Muscle layer of colon (tissue), 2 donors: ENCODE results near the gene ZBTB47.

Experiments used
- H3K27ac ChIP-seq: one replicate; pipeline ENCODE4 v1.7.0; 2013; ENCODE audit warnings: low read depth, mild to moderate bottlenecking, low read length, moderate library complexity
- H3K27me3 ChIP-seq, 2 donors: one replicate each; pipeline ENCODE4 v1.7.0; 2013; ENCODE audit warnings: low read length in 2 of 2, mild to moderate bottlenecking in 2 of 2; ENCODE audit not compliant: insufficient read depth in 2 of 2, control insufficient read depth in 1 of 2
- H3K36me3 ChIP-seq: one replicate; pipeline ENCODE4 v1.7.0; 2013; ENCODE audit warnings: mild to moderate bottlenecking, low read length; ENCODE audit not compliant: insufficient read depth
- H3K4me1 ChIP-seq: one replicate; pipeline ENCODE4 v1.7.0; 2013; ENCODE audit warnings: mild to moderate bottlenecking, low read length; ENCODE audit not compliant: insufficient read depth
- H3K4me3 ChIP-seq, 2 donors: one replicate each; pipeline ENCODE4 v1.7.0; 2013; ENCODE audit warnings: low read length in 2 of 2, low read depth in 1 of 2, mild to moderate bottlenecking in 1 of 2, moderate library complexity in 1 of 2
- H3K9ac ChIP-seq: one replicate; pipeline ENCODE4 v1.7.0; 2013; ENCODE audit warnings: low read length
- H3K9me3 ChIP-seq: one replicate; pipeline ENCODE4 v1.7.0; 2013; ENCODE audit warnings: mild to moderate bottlenecking, low read length
- donor health status: abdominal sarcoma.
- donor health status: Adenocarcinoma of cecum.

The ZBTB47 gene

GRCh38 chr3:42705962-42706585, 52.6 kb downstream of the ZBTB47 start:
- no peaks in the 10 kb centered on the region for H3K9me3 ChIP-seq
- no peaks in the 10 kb centered on the region for H3K36me3 ChIP-seq
- no peak overlapping the region for H3K4me3 ChIP-seq
- no peaks in the 10 kb centered on the region for H3K27me3 ChIP-seq
- H3K9ac ChIP-seq = no peak overlapping the region
- no peaks in the 10 kb centered on the region for H3K4me1 ChIP-seq
- H3K27ac ChIP-seq = no peak overlapping the region

DNA sequence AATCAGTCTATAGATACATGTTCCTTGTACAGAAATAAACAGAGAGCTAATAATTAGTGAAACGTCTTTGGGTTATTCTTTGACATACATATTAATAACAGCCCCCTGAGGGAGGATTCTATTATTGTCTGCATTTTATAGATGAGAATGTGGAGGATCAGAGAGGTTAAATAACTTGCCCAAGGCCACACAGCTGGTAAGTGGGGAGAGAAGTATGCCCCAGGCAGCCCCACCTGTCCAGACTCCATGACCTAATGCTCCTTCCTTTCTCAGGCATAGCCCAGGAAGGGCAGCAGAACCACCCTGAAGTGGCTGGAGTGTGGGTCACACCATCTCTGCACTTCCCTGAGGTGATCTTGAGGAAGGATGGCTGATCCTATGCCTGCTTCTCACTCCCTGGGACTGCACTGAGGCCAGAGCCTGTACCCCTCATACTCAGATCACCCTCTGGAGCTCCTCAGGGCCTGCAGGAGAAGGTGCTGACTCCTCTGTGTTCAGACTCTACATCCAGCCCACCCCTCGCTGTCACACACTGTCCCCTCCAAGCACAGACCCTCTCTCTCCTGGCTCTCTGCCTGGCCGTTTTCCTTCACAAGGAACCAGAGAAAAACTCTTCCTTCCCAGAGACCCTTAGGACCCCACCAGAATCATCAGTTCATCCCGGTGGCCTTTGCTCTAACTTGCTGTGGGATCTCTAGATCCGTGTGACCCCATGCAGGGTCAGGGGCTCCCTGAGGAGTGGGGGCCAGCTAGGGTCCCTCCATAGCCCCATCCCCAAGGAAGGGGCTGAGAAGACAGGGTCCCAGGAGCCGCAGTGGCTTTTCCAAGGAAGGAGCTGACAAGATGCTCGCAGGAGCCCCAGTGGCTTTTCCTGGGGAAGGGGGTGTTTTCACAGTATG, 53.5 kb downstream of the ZBTB47 start:
- Histone ChIP-seq H3K9ac (no peak overlapping the region), H3K9me3 (no peaks in the 10 kb centered on the region), H3K4me3 (no peak overlapping the region), H3K36me3 (no peaks in the 10 kb centered on the region), H3K27me3 (no peaks in the 10 kb centered on the region), H3K4me1 (no peaks in the 10 kb centered on the region), H3K27ac (no peak overlapping the region)

GRCh38 chr3:42707620-42708355, 54.3 kb downstream of the ZBTB47 start:
- Histone ChIP-seq H3K9ac (no peak overlapping the region), H3K27ac (no peak overlapping the region), H3K4me3 (no peak overlapping the region), H3K36me3 (no peaks in the 10 kb centered on the region), H3K27me3 (no peaks in the 10 kb centered on the region), H3K9me3 (no peaks in the 10 kb centered on the region), H3K4me1 (no peaks in the 10 kb centered on the region)

GRCh38 chr3:42708611-42709151, 55.2 kb downstream of the ZBTB47 start:
- H3K4me3 ChIP-seq = no peak overlapping the region
- H3K36me3 ChIP-seq = no peaks in the 10 kb centered on the region
- no peaks in the 10 kb centered on the region for H3K4me1 ChIP-seq
- no peaks in the 10 kb centered on the region for H3K9me3 ChIP-seq
- H3K9ac ChIP-seq = no peak overlapping the region
- H3K27ac ChIP-seq = no peak overlapping the region
- H3K27me3 ChIP-seq = no peaks in the 10 kb centered on the region

DNA sequence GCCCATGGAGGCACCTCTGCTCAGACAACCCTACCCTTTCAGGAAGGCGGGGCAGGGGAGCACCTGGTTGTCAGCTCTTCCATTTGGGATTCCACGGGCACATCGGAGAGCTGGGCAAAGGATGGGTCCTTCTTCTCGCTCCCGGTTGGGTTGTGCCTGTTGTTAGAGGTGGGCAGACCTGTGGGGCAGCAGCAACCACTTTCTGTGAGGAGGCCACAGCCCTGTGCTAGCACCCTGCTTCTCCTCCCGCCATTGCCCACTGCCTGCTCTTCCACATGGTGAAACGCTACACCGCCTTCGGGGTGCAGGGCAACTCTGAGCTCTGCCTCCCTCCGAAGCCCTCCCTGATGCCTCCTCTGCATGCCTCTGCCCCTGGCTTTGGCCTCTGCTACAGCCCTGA, 56.1 kb downstream of the ZBTB47 start:
- H3K9ac ChIP-seq = no peak overlapping the region
- H3K4me3 ChIP-seq = no peak overlapping the region
- H3K36me3 ChIP-seq = no peaks in the 10 kb centered on the region
- H3K27ac ChIP-seq = no peak overlapping the region
- H3K27me3 ChIP-seq = no peaks in the 10 kb centered on the region
- no peaks in the 10 kb centered on the region for H3K4me1 ChIP-seq
- H3K9me3 ChIP-seq = no peaks in the 10 kb centered on the region

GRCh38 chr3:42710323-42711021, 57.0 kb downstream of the ZBTB47 start:
- no peak overlapping the region for H3K27ac ChIP-seq
- no peaks in the 10 kb centered on the region for H3K9me3 ChIP-seq
- H3K27me3 ChIP-seq = no peaks in the 10 kb centered on the region
- no peaks in the 10 kb centered on the region for H3K36me3 ChIP-seq
- H3K9ac ChIP-seq = no peak overlapping the region
- H3K4me3 ChIP-seq = no peak overlapping the region
- no peaks in the 10 kb centered on the region for H3K4me1 ChIP-seq

- no peaks in the 10 kb centered on the region for H3K36me3 ChIP-seq
- H3K9ac ChIP-seq = no peak overlapping the region
- H3K9me3 ChIP-seq = no peaks in the 10 kb centered on the region
- H3K27me3 ChIP-seq = no peaks in the 10 kb centered on the region
- no peak overlapping the region for H3K27ac ChIP-seq
- H3K4me1 ChIP-seq = no peaks in the 10 kb centered on the region
- no peak overlapping the region for H3K4me3 ChIP-seq
These were observed 58.2 kb downstream of the ZBTB47 start for GRCh38 chr3:42711491-42712343.

- no peaks in the 10 kb centered on the region for H3K36me3 ChIP-seq
- H3K27ac ChIP-seq = no peak overlapping the region
- H3K27me3 ChIP-seq = no peaks in the 10 kb centered on the region
- H3K4me3 ChIP-seq = no peak overlapping the region
- no peaks in the 10 kb centered on the region for H3K4me1 ChIP-seq
- no peaks in the 10 kb centered on the region for H3K9me3 ChIP-seq
- H3K9ac ChIP-seq = no peak overlapping the region
These were observed 58.8 kb downstream of the ZBTB47 start for GRCh38 chr3:42712344-42712648.

GRCh38 chr3:42712688-42713372, 59.3 kb downstream of the ZBTB47 start:
- Histone ChIP-seq H3K36me3 (no peaks in the 10 kb centered on the region), H3K9me3 (no peaks in the 10 kb centered on the region), H3K9ac (no peak overlapping the region), H3K27ac (no peak overlapping the region), H3K4me1 (no peaks in the 10 kb centered on the region), H3K27me3 (no peaks in the 10 kb centered on the region), H3K4me3 (no peak overlapping the region)

DNA sequence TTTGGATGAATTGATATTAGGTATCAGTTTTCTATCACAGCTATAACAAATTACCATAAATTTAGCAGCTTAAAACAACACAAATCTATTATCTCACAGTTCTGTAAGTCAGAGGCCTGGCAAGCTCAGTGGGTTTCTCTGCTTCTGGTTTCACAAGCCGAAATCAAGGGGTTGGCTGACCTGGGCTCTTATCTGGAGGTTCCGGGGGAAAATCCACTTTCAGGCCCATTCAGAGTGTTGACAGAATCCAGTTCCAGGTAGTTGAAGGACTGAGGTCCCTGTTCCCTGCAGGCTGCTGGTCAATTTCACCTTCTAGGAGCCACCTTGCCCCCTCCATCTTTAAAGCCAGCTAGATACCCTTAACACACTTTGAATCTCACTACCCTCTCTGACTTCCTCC, 60.2 kb downstream of the ZBTB47 start:
- no peak overlapping the region for H3K4me3 ChIP-seq
- H3K27ac ChIP-seq = no peak overlapping the region
- H3K4me1 ChIP-seq = no peaks in the 10 kb centered on the region
- H3K9ac ChIP-seq = no peak overlapping the region
- H3K27me3 ChIP-seq = no peaks in the 10 kb centered on the region
- no peaks in the 10 kb centered on the region for H3K36me3 ChIP-seq
- H3K9me3 ChIP-seq = no peaks in the 10 kb centered on the region
